ENCODE measurements around the gene CDKN2B-AS1. TPM values are rescaled to one million over a fixed set of nuclear protein-coding genes. Genes with fewer than 3 reads are reported as not detected.

The CDKN2B-AS1 gene
- polyA plus RNA-seq, 2 of the 4 experiments (the other 2 are of a cell fraction), result not detected

Small RNA genes lying within 50 kb of the gene (small RNA-seq; reads per million reads assigned to genes)
- gene RF01909 (0 reads per million in 6 experiments), gene RF02045 (0 reads per million in 6 experiments)

Other genes with a start within 250 kb of the CDKN2B-AS1 start
- 2.4 and 4.1 TPM in 2 replicates for gene MTAP, start 192.2 kb upstream of the CDKN2B-AS1 start, polyA plus RNA-seq (2011; rRNA removed)
- gene MTAP, start 192.2 kb upstream of the CDKN2B-AS1 start, polyA plus RNA-seq (2017; fragmentation: RNase III; extraction: RNeasy Plus Mini Kit Qiagen cat#74134 plus additional on column Dnase treatment), result 35.4 to 47.5 TPM (median 35.6 TPM) in 3 replicates
- gene CDKN2A, start 399 bp upstream of the CDKN2B-AS1 start, polyA plus RNA-seq (2011; rRNA removed), result not detected in 2 replicates
- gene CDKN2A, start 399 bp upstream of the CDKN2B-AS1 start, polyA plus RNA-seq (2017; fragmentation: RNase III; extraction: RNeasy Plus Mini Kit Qiagen cat#74134 plus additional on column Dnase treatment), result not detected in 3 replicates
- gene CDKN2B, start 14.5 kb downstream of the CDKN2B-AS1 start, polyA plus RNA-seq (2011; rRNA removed), result not detected in 2 replicates
- not detected in 3 replicates for gene CDKN2B, start 14.5 kb downstream of the CDKN2B-AS1 start, polyA plus RNA-seq (2017; fragmentation: RNase III; extraction: RNeasy Plus Mini Kit Qiagen cat#74134 plus additional on column Dnase treatment)